HEK293T (cell line): Measurements from ENCODE around the gene KIRREL3.

Experiments used
- BHLHE40 ChIP-seq: fragments of 450-650 bp; IDR thresholded peaks from 2 replicates; pipeline ENCODE4 v1.6.1; 2016; ENCODE audit warnings: mild to moderate bottlenecking, moderate library complexity, borderline replicate concordance
- ELF4 ChIP-seq: fragments of 450-650 bp; IDR thresholded peaks from 2 replicates; pipeline ENCODE4 v1.6.1; 2017; ENCODE audit warnings: antibody characterized with exemption
- FOXA1 ChIP-seq: fragments of 450-650 bp; IDR thresholded peaks from 2 replicates; pipeline ENCODE4 v1.6.1; 2016; ENCODE audit warnings: mild to moderate bottlenecking
- FOXK2 ChIP-seq: fragments of 450-650 bp; IDR thresholded peaks from 2 replicates; pipeline ENCODE4 v1.6.1; 2016; ENCODE audit warnings: mild to moderate bottlenecking
- FOXM1 ChIP-seq: fragments of 450-650 bp; IDR thresholded peaks from 2 replicates; pipeline ENCODE4 v1.6.1; 2017; ENCODE audit warnings: mild to moderate bottlenecking, borderline replicate concordance
- HDGF ChIP-seq: fragments of 450-650 bp; IDR thresholded peaks from 2 replicates; pipeline ENCODE4 v1.6.1; 2017; ENCODE audit warnings: antibody characterized with exemption, borderline replicate concordance
- SP1 ChIP-seq: fragments of 450-650 bp; IDR thresholded peaks from 2 replicates; pipeline ENCODE4 v1.6.1; 2017
- ZNF384 ChIP-seq: fragments of 450-650 bp; IDR thresholded peaks from 2 replicates; pipeline ENCODE4 v1.6.1; 2016

DNA sequence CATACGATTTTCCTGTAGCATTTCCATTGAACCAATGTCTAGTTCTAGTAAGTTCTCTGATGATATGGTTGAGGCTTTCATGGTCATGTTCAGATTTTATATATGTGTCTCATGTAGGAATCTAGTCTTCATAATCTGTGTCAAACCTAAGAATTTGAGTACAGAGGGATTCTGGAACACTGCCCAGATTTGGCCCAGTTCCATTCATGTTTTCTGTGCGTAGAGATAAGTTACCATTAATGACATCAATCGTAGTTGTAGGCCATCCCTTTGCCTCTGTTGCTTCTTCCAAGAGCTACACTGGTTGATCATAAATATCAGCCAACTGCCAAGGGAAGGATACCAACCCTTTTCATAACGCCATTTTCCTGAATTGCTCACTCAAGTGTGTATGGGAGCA, 621.8 kb downstream of the KIRREL3 start:
- TF ChIP-seq FOXM1 (no peak), ZNF384 (no peak), BHLHE40 (no peak), SP1 (no peak), FOXK2 (no peak), FOXA1 (no peak), HDGF (no peak), ELF4 (no peak)
